Coronary artery (tissue), 2 donors: Measurements from ENCODE around the gene RTEL1.

Experiments used
- DNase-seq: peaks from one replicate; pipeline ENCODE4 v3.0.0-alpha.2; 2017; ENCODE audit warnings: low spot score
- H3K27ac ChIP-seq, 2 donors: fragments of 200-600 bp; sonication (generic); one replicate each; pipeline ENCODE4 v1.5.1; 2016 to 2019
- H3K4me3 ChIP-seq: fragments of 200-600 bp; sonication (generic); 2 replicates; pipeline ENCODE4 v1.5.1; 2016; ENCODE audit warnings: mild to moderate bottlenecking, moderate library complexity
- TF ChIP-seq, protein P1 (sequence below): fragments of 200-600 bp; sonication (generic); IDR thresholded peaks from one replicate; pipeline ENCODE4 v1.5.1; 2019; ENCODE audit warnings: antibody characterized with exemption

RTEL1 gene

DNA sequence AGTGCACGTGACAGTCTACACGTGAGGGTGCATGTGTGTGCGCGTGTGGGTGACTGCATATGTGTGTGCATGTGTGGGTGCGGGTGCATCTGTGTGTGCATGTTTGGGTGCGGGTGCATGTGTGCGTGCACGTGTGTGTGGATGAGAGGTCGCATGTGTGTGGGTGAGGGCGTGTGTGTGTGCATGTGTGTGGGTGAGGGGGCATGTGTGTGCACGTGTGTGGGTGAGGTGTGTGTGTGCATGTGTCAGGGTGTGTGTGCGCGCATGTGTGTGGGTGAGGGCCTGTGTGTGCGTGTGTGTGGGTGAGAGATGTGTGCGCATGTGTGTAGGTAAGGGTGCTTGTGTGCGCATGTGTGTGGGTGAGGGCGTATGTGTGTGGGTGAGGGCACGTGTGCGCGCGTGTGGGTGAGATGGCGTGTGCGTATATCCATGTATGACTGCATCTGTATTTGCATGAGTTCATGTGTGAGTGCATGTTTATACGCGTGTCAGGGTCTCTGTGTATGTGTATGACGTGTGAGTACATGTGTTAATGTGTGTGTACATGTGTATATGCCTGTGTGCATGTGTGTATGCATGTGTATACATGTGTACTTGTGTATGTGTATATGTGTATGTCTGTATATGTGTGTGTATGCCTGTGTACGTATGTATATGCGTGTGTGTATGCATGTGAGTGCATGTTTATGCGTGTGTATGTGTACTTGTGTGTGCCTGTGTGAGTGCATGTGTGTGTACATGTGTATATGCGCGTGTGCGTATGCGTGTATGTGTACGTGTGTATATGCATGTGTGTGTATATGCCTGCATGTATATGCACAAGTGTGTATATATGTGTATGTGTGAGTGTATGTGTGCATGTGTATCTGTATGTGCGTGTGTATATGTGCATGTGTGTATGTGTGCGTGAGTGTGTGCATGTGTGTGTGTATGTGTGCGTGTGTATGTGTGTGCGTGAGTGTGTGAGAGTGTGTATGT lies 74.3 kb downstream of the RTEL1 start:
- DNase-seq, result no peak
- Histone ChIP-seq H3K4me3 (no peak overlapping the region), H3K27ac (no peak overlapping the region)
- TF ChIP-seq, protein P1, sequence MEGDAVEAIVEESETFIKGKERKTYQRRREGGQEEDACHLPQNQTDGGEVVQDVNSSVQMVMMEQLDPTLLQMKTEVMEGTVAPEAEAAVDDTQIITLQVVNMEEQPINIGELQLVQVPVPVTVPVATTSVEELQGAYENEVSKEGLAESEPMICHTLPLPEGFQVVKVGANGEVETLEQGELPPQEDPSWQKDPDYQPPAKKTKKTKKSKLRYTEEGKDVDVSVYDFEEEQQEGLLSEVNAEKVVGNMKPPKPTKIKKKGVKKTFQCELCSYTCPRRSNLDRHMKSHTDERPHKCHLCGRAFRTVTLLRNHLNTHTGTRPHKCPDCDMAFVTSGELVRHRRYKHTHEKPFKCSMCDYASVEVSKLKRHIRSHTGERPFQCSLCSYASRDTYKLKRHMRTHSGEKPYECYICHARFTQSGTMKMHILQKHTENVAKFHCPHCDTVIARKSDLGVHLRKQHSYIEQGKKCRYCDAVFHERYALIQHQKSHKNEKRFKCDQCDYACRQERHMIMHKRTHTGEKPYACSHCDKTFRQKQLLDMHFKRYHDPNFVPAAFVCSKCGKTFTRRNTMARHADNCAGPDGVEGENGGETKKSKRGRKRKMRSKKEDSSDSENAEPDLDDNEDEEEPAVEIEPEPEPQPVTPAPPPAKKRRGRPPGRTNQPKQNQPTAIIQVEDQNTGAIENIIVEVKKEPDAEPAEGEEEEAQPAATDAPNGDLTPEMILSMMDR, result no peak

DNA sequence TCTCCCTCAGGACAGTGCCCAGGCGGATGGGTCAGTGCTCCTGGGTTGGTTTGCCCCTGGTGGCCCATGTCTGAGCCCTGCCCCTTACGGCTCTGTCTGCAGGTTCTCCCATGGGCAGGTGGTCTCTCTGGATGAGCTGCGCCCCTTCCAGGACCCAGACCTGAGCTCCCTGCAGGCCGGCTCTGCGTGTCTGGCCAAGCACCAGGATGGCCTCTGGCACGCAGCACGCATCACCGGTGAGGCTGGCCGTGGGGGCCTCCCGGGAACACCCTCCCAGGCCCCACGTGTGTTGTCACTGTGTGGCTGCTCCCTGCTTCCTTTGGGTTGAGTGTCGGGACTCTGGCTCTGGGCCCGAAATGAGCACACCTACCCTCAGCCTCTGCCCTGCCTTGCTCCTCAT lies 75.0 kb downstream of the RTEL1 start:
- H3K4me3 ChIP-seq, result no peak overlapping the region

DNA sequence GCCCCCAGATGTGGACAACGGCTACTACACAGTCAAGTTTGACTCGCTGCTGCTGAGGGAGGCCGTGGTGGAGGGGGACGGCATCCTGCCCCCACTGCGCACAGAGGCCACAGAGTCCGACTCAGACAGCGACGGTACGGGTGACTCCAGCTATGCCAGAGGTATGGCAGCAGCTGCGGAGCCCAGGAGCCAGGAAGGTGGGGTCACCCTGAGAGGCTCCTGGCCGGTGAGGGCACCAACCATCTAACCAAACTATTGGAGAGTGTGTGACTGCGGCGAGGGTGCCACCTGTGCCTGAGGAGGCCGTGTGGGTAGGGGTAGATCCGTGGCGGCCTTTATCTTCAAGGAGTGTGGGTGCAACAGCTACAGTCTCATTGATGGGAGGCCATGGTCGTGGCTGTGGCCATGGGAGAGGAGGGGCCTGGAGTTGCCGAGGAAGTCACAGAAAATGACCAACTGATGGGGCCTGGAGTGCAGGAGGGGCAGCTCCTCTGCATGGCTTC lies 75.5 kb downstream of the RTEL1 start:
- H3K27ac ChIP-seq, result no peak overlapping the region
- no peak for DNase-seq
- no peak overlapping the region for H3K4me3 ChIP-seq
- TF ChIP-seq, protein P1, result no peak

More for the DNA sequence above, 75.0 kb downstream of the RTEL1 start:
- TF ChIP-seq, protein P1, result no peak
- no peak for DNase-seq
- H3K27ac ChIP-seq, result no peak overlapping the region

DNA sequence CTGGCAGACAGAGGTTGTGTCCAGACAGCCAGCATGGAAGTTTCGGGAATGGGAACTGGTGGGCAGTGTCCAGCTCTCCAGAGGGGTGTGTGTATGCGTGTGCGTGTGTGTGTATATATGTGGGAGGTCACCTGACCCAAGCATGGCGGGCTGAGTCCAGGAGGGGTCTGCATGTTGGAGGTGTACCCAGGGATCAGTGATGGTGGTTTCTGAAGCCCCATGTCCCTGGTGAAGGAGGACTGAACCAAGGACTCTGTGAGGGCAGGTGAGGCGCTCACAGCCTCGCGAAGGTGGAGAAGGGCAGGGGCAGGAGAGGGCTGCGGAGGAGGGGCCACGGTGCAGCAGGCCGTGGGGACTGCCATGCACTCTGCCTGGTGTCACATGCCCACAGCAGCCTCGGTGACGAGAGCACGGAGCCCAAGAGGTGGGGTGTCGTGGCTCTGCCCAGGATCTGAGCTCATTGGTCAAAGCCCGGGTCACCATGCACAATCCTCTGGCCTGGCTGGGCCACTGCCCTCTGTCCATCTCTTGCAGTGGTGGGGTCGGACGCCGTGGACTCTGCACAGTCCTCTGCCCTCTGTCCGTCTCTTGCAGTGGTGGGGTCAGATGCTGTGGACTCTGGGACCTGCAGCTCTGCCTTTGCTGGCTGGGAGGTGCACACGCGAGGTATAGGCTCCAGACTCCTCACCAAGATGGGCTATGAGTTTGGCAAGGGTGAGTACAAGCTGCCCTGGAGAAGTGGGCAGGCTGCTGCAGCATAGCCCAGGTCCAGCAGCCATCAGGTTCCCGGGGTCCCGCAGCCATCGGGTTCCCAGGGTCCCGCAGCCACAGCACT lies 76.2 kb downstream of the RTEL1 start:
- H3K27ac ChIP-seq, result no peak overlapping the region
- no peak for DNase-seq
- TF ChIP-seq, protein P1, result no peak
- H3K4me3 ChIP-seq, result no peak overlapping the region

DNA sequence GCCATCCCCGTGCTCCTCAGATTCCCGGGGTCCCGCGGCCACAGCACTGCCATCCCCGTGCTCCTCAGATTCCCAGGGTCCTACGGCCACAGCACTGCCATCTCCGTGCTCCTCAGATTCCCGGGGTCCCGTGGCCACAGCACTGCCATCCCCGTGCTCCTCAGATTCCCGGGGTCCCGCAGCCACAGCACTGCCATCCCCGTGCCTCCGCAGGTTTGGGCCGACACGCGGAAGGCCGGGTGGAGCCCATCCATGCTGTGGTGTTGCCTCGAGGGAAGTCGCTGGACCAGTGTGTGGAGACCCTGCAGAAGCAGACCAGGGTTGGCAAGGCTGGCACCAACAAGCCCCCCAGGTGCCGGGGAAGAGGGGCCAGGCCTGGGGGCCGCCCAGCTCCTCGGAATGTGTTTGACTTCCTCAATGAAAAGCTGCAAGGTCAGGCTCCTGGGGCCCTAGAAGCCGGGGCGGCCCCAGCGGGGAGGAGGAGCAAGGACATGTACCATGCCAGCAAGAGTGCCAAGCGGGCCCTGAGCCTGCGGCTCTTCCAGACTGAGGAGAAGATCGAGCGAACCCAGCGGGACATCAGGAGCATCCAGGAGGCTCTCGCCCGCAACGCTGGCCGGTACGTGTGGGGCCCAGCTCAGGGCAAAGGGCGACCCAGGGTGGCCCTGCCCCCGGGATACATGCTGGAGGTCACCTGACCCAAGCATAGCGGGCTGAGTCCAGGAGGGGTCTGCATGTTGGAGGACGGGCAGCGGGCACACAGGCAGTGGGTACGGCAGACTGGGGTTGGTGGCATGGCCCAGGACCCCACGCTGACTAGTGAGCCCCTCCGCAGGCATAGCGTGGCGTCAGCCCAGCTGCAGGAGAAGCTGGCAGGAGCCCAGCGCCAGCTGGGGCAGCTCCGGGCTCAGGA lies 77.1 kb downstream of the RTEL1 start:
- DNase-seq, result no peak
- Histone ChIP-seq H3K27ac (no peak overlapping the region), H3K4me3 (no peak overlapping the region)
- TF ChIP-seq, protein P1, result no peak
